ENCODE measurements around the gene BAIAP2.

- TF ChIP-seq CTCF (IDR thresholded peaks at IDR 0.05; ENCODE audit: insufficient read depth, low read depth, low read length) (no peak), EZH2 (IDR thresholded peaks at IDR 0.05; ENCODE audit: insufficient read depth, low read length) (no peak)
Measured at GRCh38 chr17:81056312-81056711, 21.4 kb downstream of the BAIAP2 start.
